HG02938 (cell line): Measurements from ENCODE around the gene DVL2.
"Not testable (repeated sequence)": the region's sequence is repeated elsewhere in the genome, so short reads cannot be mapped to it uniquely, and the experiment has no call there.

ENCODE experiments used
- ATAC-seq: cut with Tn5 transposase; IDR thresholded peaks from one replicate; pipeline ENCODE4 v1.9.1; 2021; ENCODE audit warnings: mild to moderate bottlenecking, moderate library complexity; ENCODE audit not compliant: unreplicated experiment

The DVL2 gene

DNA sequence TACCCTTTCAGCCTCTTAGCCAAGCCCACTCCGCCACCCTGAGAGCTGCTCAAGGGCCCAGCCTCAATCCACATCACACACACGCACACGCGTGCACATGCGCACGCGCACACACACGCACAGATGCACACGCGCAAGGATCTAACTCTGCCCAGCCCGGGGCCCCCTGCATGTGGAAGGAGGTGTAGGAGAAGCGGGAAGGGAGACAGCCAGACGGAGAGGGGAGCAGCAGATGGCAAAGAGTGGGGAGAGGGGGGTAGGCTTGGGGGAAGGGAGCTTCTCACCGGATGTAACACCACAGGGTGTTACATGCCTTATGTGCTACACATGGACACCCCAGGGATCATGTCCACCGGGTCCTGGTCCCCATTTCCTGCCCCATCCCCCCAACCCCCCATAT, 30.0 kb downstream of the DVL2 start:
- ATAC-seq = no peak

DNA sequence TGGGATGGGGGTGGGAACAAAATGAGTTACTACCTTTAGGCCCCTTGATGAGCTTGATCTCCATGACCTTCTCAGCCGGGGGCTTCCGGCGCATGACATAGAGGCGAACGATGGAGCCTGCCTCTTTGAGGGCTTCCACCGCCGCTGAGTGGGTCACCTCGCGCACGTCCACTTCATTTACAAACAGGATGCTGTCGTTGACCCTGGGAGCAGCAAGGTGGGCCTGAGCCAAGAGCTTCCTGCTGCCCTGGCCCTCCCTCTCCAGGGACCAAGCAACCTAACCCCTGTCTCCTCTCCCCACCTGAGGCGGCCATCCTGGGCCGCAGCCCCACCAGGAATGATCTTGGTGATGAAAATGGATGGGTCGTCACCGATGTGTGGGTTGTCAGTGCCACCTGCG, 30.9 kb downstream of the DVL2 start:
- ATAC-seq = no peak

DNA sequence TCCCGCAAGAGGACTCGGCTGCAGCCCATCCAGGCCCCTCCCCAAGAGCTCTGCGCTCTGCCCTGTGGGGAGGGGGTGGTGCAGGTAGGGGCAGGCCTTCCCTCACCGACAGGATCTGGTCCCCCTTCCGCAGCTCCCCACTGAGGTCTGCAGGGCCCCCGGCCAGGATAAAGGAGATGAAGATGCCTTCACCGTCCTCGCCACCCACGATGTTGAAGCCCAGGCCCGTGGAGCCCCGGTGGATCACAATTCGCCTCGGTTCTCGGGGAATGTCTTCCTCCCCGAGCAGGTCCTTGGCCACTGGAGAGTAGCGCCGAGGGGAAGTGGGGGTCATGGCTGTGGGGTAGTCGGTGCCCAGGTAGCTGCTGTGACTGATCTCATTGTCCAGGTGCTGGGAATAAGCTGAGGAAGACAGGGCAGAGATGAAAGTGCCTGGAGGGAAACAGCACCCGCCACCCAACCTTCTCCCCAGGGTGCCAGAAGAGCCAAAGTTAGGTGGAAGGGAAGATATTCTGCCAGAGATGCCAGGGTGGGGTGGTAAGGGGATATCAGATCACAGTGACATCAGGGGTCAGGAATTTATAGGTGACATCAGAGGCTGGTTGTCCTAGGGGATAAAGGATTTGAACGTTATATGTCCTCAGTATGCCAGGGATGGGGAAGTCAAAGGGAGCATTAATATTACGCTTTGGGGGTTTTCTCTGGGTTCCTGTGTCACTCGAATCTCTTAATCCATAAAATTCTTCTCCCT, 37.5 kb downstream of the DVL2 start:
- ATAC-seq = no peak

- ATAC-seq = no peak
These were observed 38.3 kb downstream of the DVL2 start for GRCh38 chr17:7195971-7196370.

DNA sequence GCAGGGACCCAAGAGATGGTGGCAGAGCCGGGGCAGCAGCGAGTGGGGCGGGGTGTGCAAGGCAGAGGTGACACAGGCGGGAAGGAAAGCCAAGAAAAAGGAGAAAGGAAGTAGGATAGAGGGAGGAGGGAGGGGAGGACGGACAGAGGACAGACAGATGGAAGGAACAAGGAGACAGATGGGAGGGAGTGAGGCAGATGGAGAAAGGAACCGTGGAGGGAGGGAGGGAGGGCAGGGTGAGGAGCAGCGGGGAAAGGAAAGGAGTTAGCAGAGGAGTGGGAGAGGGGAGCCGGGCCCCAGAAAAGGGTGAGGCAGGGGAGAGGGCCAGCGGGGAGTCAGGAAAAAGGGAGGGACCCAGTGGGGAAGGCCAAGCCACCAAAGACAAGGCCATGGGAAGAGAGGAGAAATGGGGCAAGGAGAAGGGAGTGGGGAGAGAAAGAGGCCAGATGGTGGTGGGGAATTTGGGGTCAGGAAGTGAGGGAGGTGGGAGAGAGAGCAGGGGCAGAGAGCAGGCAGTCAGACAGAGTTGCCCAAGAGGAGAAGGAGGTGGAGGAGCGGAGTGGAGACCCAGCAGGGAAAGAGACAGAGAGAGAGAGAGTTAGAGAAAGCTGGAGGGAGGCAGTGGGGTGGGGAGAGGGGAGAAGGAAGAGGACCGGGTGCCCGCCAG, 41.9 kb downstream of the DVL2 start:
- no peak for ATAC-seq

DNA sequence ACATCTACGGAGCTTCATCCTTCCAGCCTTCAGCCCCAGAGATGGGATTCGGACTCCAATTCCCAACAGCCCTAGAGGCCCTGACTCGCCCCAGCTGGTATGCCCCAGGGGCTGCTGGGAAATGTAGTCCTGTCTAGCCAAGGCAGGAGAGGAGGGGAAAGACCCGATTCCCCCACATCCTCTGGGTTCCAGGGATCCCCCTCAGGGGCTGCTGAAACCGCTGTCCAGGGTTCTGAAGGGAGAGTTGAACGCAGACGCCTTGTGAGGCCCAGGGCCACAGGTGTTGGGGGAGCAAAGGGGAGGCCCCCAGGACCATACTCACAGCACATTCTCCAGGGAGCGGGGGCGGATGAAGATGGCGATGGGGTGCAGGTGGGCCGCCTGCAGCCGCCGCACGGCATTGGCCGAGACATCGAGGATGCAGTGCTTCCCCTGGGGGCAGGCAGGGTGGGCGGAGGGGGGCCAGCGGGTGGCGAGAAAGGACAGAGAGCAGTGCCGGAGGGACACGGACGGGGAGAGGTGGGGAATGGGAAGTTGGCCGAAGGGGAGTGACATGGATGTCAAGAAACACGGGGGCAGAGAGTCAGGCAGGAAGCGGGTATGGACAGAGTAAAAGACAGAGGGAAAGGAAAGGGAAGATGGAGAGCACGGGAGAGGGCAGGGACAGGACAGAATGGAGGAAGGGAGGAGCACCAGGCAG, 42.6 kb downstream of the DVL2 start:
- no peak for ATAC-seq

DNA sequence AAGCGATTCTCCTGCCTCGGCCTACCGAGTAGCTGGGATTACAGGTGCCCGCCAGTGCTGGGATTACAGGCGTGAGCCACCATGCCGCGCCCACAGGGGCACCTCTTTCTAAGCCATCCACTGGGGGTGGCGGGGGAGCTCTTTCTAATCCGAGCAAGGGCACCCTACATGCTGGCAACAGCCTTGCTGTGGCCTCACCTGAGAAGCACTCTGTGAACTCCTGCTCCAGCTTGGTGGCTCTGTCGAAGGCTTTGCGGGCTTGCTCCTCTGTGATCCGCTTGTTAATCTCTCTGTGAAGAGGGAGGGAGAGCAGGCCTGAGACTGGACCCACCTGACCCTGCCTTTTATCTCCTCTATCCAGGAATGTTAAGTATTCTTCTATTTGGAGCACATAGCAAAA, 43.2 kb downstream of the DVL2 start:
- ATAC-seq = no peak

- no peak for ATAC-seq
These were observed 43.9 kb downstream of the DVL2 start for GRCh38 chr17:7190276-7190917.

DNA sequence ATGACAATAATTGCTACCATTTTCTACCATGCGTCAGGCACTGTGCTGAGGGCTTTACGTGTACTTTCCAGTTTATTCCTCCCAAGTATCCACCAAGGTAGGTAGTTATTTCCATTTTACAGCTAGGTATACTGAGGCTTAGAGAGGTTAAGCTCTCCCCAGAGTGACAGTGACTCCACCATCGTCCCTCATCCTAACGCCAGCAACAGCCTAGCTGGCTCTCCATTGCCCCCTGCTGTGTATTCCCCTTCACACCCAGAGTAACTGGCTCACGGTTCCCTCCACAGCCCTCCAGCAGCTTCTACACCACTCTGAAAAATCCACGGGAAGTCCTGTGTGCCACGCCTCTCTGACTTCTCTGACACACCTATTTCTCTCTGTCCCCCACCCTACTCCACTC, 48.1 kb downstream of the DVL2 start:
- ATAC-seq = no peak

GRCh38 chr17:7184647-7185046, 49.7 kb downstream of the DVL2 start:
- no peak for ATAC-seq

- ATAC-seq = no peak
These were observed 50.2 kb downstream of the DVL2 start for GRCh38 chr17:7184091-7184488.

- ATAC-seq = no peak
These were observed 50.8 kb downstream of the DVL2 start for GRCh38 chr17:7183433-7184090.

GRCh38 chr17:7182101-7182500, 52.2 kb downstream of the DVL2 start:
- not testable (repeated sequence) for ATAC-seq

GRCh38 chr17:7179317-7180254, 54.7 kb downstream of the DVL2 start, which contains the start of gene ASGR1:
TSS of gene ASGR1 (minus strand) at chr17:7179370. CDS start at chr17:7178563, 807 bp downstream.
- no peak for ATAC-seq

GRCh38 chr17:7178973-7179316, 55.4 kb downstream of the DVL2 start:
- no peak for ATAC-seq

- ATAC-seq = no peak
These were observed 56.3 kb downstream of the DVL2 start for GRCh38 chr17:7177954-7178477.

DNA sequence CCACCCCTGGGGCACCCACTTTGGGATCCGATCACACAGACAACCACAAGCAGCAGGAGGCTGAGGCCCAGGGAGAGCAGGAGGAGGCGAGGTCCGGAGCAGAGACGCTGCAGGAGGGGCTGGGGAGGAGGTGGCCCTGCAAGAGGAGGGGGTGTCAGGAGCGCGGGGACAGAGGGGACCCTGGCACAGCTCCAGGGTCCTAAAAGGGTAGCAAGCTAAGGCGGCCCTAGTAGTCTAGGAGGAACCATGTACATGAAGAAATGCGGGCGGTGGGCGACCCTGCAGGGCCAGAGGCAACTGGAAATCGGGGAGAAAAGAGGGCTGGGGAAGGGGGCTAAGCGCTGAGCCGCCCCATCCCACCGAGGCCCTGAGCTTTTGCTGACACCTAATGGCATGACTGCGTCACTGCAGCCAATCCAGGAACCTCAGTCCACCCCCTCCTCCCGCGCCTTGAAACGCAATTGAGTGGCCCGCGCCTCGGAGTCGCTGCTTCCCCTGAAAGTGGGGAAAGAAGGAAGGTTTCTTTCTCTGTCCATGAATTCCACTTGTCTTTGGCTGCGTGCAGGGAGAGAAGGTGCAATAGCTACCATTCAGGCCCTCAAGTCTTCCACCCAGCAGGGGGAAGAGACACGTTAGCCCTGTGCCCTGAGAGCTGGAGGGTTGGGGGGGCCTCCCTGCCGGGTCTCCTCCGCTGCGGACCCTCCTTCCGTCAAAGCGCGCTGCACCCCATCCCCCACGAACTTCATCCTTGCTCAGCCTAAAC, 56.9 kb downstream of the DVL2 start:
- ATAC-seq = no peak

GRCh38 chr17:7176841-7177190, 57.5 kb downstream of the DVL2 start:
- no peak for ATAC-seq
